Measurements from ENCODE around the gene CDK5RAP1.

- TF ChIP-seq POLR2A (IDR thresholded peaks at IDR 0.05; ENCODE audit: low read depth, low read length) (no peak), MAZ (IDR thresholded peaks at IDR 0.05; ENCODE audit: borderline replicate concordance, low read depth, low read length) (no peak), CTCF (conservative IDR thresholded peaks at IDR 0.05; ENCODE audit: low read depth, low read length) (no peak), USF2 (IDR thresholded peaks at IDR 0.05; ENCODE audit: low read depth, low read length) (no peak), SMC3 (IDR thresholded peaks at IDR 0.05; ENCODE audit: low read depth, low read length) (no peak), BHLHE40 (IDR thresholded peaks at IDR 0.05; ENCODE audit: low read depth, low read length) (no peak), RCOR1 (IDR thresholded peaks at IDR 0.05; ENCODE audit: insufficient replicate concordance, low read length) (no peak), CEBPB (IDR thresholded peaks at IDR 0.05; ENCODE audit: low read depth, low read length) (no peak), RAD21 (IDR thresholded peaks at IDR 0.05; ENCODE audit: low read length) (no peak), MXI1 (IDR thresholded peaks at IDR 0.05; ENCODE audit: borderline replicate concordance, low read depth, low read length) (no peak), FOS (IDR thresholded peaks at IDR 0.05; ENCODE audit: low read depth, low read length) (no peak), ELK1 (IDR thresholded peaks at IDR 0.05; ENCODE audit: borderline replicate concordance, low read depth, low read length) (no peak), MAFK (IDR thresholded peaks at IDR 0.05; ENCODE audit: low read depth, low read length) (no peak), NFE2L2 (IDR thresholded peaks at IDR 0.05; ENCODE audit: low read depth, low read length) (no peak)
Observed at GRCh38 chr20:33408716-33409654, 7.7 kb upstream of the CDK5RAP1 start.

Measured in IMR-90 (cell line).